Measurements from ENCODE around the gene GPR160. TPM values are rescaled to one million over a fixed set of nuclear protein-coding genes. Genes with fewer than 3 reads are reported as not detected.

Gene GPR160
- total RNA-seq, 1 donor, result not detected

GRCh38 chr3:170038434-170039110, 777 bp downstream of the GPR160 start:
- Histone ChIP-seq H3K9me3 (ENCODE audit: low read depth, low read length) (no peaks in the 10 kb centered on the region), H3K27ac (ENCODE audit: low read depth, low read length) (no peak overlapping the region), H3K4me1 (ENCODE audit: insufficient read depth, low read length) (peaks cover 4% of the 10 kb centered on the region), H2AFZ (ENCODE audit: low read length) (peak overlapping the region; percentile 29), H3K4me2 (ENCODE audit: insufficient read depth, low read length) (peak overlapping the region; percentile 77), H4K20me1 (ENCODE audit: insufficient read depth, low read length) (no peaks in the 10 kb centered on the region), H3K79me2 (ENCODE audit: insufficient read depth, low read length) (no peaks in the 10 kb centered on the region), H3K36me3 (ENCODE audit: insufficient read depth, low read length) (no peaks in the 10 kb centered on the region), H3K4me3 (ENCODE audit: insufficient read depth, low read length) (peak overlapping the region; percentile 63), H3K27me3 (ENCODE audit: insufficient read depth, low read length) (peaks cover 50% of the 10 kb centered on the region)
- no peak for TF ChIP-seq CTCF (IDR thresholded peaks at IDR 0.05; ENCODE audit: extremely low read depth, low read depth, low read length)
- peak; percentile 52 for DNase-seq (ENCODE audit: insufficient read length, low spot score, missing footprints)

- H3K79me2 ChIP-seq (ENCODE audit: insufficient read depth, low read length), result no peaks in the 10 kb centered on the region
- no peak overlapping the region for H2AFZ ChIP-seq (ENCODE audit: low read length)
- H3K4me2 ChIP-seq (ENCODE audit: insufficient read depth, low read length), result no peak overlapping the region
Observed at GRCh38 chr3:170040418-170040817, 2.6 kb downstream of the GPR160 start.

GRCh38 chr3:170043506-170043905, 5.7 kb downstream of the GPR160 start:
- Histone ChIP-seq H2AFZ (ENCODE audit: low read length) (no peak overlapping the region), H3K4me2 (ENCODE audit: insufficient read depth, low read length) (no peak overlapping the region), H3K27ac (ENCODE audit: low read depth, low read length) (no peak overlapping the region), H3K9me3 (ENCODE audit: low read depth, low read length) (no peaks in the 10 kb centered on the region), H3K79me2 (ENCODE audit: insufficient read depth, low read length) (no peaks in the 10 kb centered on the region), H4K20me1 (ENCODE audit: insufficient read depth, low read length) (no peaks in the 10 kb centered on the region), H3K4me3 (ENCODE audit: insufficient read depth, low read length) (no peak overlapping the region), H3K36me3 (ENCODE audit: insufficient read depth, low read length) (no peaks in the 10 kb centered on the region), H3K4me1 (ENCODE audit: insufficient read depth, low read length) (no peaks in the 10 kb centered on the region), H3K27me3 (ENCODE audit: insufficient read depth, low read length) (peaks cover 37% of the 10 kb centered on the region)
- no peak for DNase-seq (ENCODE audit: insufficient read length, low spot score, missing footprints)
- TF ChIP-seq CTCF (IDR thresholded peaks at IDR 0.05; ENCODE audit: extremely low read depth, low read depth, low read length), result no peak

More at GRCh38 chr3:170040418-170040817, 2.6 kb downstream of the GPR160 start:
- H3K4me3 ChIP-seq (ENCODE audit: insufficient read depth, low read length), result no peak overlapping the region
- H3K27me3 ChIP-seq (ENCODE audit: insufficient read depth, low read length), result peaks cover 52% of the 10 kb centered on the region
- no peaks in the 10 kb centered on the region for H3K9me3 ChIP-seq (ENCODE audit: low read depth, low read length)
- H3K4me1 ChIP-seq (ENCODE audit: insufficient read depth, low read length), result peaks cover 4% of the 10 kb centered on the region
- no peak overlapping the region for H3K27ac ChIP-seq (ENCODE audit: low read depth, low read length)
- DNase-seq (ENCODE audit: insufficient read length, low spot score, missing footprints), result peak; percentile 44
- no peaks in the 10 kb centered on the region for H4K20me1 ChIP-seq (ENCODE audit: insufficient read depth, low read length)
- no peak for TF ChIP-seq CTCF (IDR thresholded peaks at IDR 0.05; ENCODE audit: extremely low read depth, low read depth, low read length)
- no peaks in the 10 kb centered on the region for H3K36me3 ChIP-seq (ENCODE audit: insufficient read depth, low read length)

- H3K4me1 ChIP-seq (ENCODE audit: insufficient read depth, low read length), result peaks cover 2% of the 10 kb centered on the region
- no peaks in the 10 kb centered on the region for H3K79me2 ChIP-seq (ENCODE audit: insufficient read depth, low read length)
- H3K4me2 ChIP-seq (ENCODE audit: insufficient read depth, low read length), result no peak overlapping the region
- no peaks in the 10 kb centered on the region for H4K20me1 ChIP-seq (ENCODE audit: insufficient read depth, low read length)
- no peak overlapping the region for H3K4me3 ChIP-seq (ENCODE audit: insufficient read depth, low read length)
- H3K36me3 ChIP-seq (ENCODE audit: insufficient read depth, low read length), result no peaks in the 10 kb centered on the region
- H3K27ac ChIP-seq (ENCODE audit: low read depth, low read length), result no peak overlapping the region
- peak; percentile 73 for DNase-seq (ENCODE audit: insufficient read length, low spot score, missing footprints)
- H3K9me3 ChIP-seq (ENCODE audit: low read depth, low read length), result no peaks in the 10 kb centered on the region
- H3K27me3 ChIP-seq (ENCODE audit: insufficient read depth, low read length), result peaks cover 29% of the 10 kb centered on the region
- no peak for TF ChIP-seq CTCF (IDR thresholded peaks at IDR 0.05; ENCODE audit: extremely low read depth, low read depth, low read length)
- no peak overlapping the region for H2AFZ ChIP-seq (ENCODE audit: low read length)
Observed at GRCh38 chr3:170044271-170044670, 6.5 kb downstream of the GPR160 start.
